ENCODE results near the gene ZNF584.
"Not testable (repeated sequence)": the region's sequence is repeated elsewhere in the genome, so short reads cannot be mapped to it uniquely, and the experiment has no call there.

ZNF584 gene

GRCh38 chr19:58429745-58430144, 21.3 kb downstream of the ZNF584 start:
- TF ChIP-seq CTCF (conservative IDR thresholded peaks at IDR 0.05; ENCODE audit: low read depth) = no peak
- H3K27ac ChIP-seq = no peak overlapping the region
- POLR2A ChIA-PET (ENCODE audit: low non-redundant PET) = no interaction called here
- CTCF ChIA-PET = interaction anchor here (0.6 kb wide), 1 partner anchor 224 kb away, joined by 3 read pairs; no protein-coding TSS in a partner anchor
- no peak for DNase-seq (ENCODE audit: low spot score)

- CTCF ChIA-PET = no interaction called here
- H3K27ac ChIP-seq = no peak overlapping the region
- POLR2A ChIA-PET (ENCODE audit: low non-redundant PET) = interaction anchor here (1.0 kb wide), 1 partner anchor 24 kb away, joined by 3 read pairs; no protein-coding TSS in a partner anchor
- DNase-seq (ENCODE audit: low spot score) = no peak
- no peak for TF ChIP-seq CTCF (conservative IDR thresholded peaks at IDR 0.05; ENCODE audit: low read depth)
Measured at GRCh38 chr19:58434217-58434616, 25.8 kb downstream of the ZNF584 start.

GRCh38 chr19:58439576-58440554, 31.4 kb downstream of the ZNF584 start, which contains the start of gene ZNF132:
TSS of gene ZNF132 (minus strand) at chr19:58440153. CDS start at chr19:58439821, 332 bp downstream.
- no peak for TF ChIP-seq CTCF (conservative IDR thresholded peaks at IDR 0.05; ENCODE audit: low read depth)
- ChIA-PET CTCF (no interaction called here), POLR2A (ENCODE audit: low non-redundant PET) (no interaction called here)
- H3K27ac ChIP-seq = peak within 1 kb of the TSS; percentile 80
- peak; percentile 99 for DNase-seq (ENCODE audit: low spot score)

GRCh38 chr19:58440556-58440955, 32.1 kb downstream of the ZNF584 start:
- TF ChIP-seq CTCF (conservative IDR thresholded peaks at IDR 0.05; ENCODE audit: low read depth) = no peak
- ChIA-PET POLR2A (ENCODE audit: low non-redundant PET) (no interaction called here), CTCF (no interaction called here)
- DNase-seq (ENCODE audit: low spot score) = no peak
- peak overlapping the region; percentile 80 for H3K27ac ChIP-seq

GRCh38 chr19:58442986-58443385, 34.5 kb downstream of the ZNF584 start:
- H3K27ac ChIP-seq; POLR2A ChIA-PET (ENCODE audit: low non-redundant PET); DNase-seq (ENCODE audit: low spot score); CTCF ChIA-PET: not testable (repeated sequence)

- POLR2A ChIA-PET (ENCODE audit: low non-redundant PET); H3K27ac ChIP-seq; CTCF ChIA-PET; DNase-seq (ENCODE audit: low spot score): not testable (repeated sequence)
Measured at GRCh38 chr19:58448860-58449259, 40.4 kb downstream of the ZNF584 start.

GRCh38 chr19:58449980-58450379, 41.5 kb downstream of the ZNF584 start:
- CTCF ChIA-PET; POLR2A ChIA-PET (ENCODE audit: low non-redundant PET): not testable (repeated sequence)

GRCh38 chr19:58450856-58451357, 42.5 kb downstream of the ZNF584 start:
- POLR2A ChIA-PET (ENCODE audit: low non-redundant PET) = no interaction called here
- H3K27ac ChIP-seq = peak overlapping the region; percentile 62; the same call in 1 of the 2 replicates
- TF ChIP-seq CTCF (conservative IDR thresholded peaks at IDR 0.05; ENCODE audit: low read depth) = no peak
- CTCF ChIA-PET = interaction anchor here (0.6 kb wide), 1 partner anchor 26 kb away, joined by 3 read pairs; no protein-coding TSS in a partner anchor
- no peak for DNase-seq (ENCODE audit: low spot score)

More at GRCh38 chr19:58449980-58450379, 41.5 kb downstream of the ZNF584 start:
- DNase-seq (ENCODE audit: low spot score); H3K27ac ChIP-seq: not testable (repeated sequence)

All from RWPE1 (cell line).